Measurements from ENCODE around the gene LAMA4. TPM values are rescaled to one million over a fixed set of nuclear protein-coding genes. Genes with fewer than 3 reads are reported as not detected.

The LAMA4 gene
- total RNA-seq, 3 donors from 2014 or later: 15.9 to 101 (median 37.0) TPM

DNA sequence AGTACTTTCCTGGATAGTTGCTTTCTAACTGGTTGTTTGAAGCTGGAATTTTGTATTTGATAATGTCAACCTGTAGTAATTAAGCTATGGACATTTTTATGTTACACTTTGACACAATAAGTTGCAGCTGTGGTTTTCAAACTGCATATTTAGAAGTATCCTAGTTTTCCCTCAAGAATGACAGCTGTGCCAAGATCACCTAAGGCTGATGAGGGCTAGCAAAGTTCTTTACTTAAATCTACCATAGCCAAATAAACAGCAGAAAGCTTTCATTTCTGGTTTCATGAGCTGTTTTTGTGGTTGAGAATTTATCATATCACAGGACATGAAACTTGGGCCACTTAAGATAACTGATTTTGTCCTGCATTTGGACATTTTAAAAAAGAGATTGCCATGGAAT, 136.3 kb downstream of the LAMA4 start:
- DNase-seq: no peak
- Histone ChIP-seq H3K36me3 (ENCODE audit: low read depth) (no peaks in the 10 kb centered on the region), H3K4me3 (no peak overlapping the region), H3K4me1 (ENCODE audit: low read depth) (no peaks in the 10 kb centered on the region), H3K9me3 (no peaks in the 10 kb centered on the region)
- TF ChIP-seq, protein P1, sequence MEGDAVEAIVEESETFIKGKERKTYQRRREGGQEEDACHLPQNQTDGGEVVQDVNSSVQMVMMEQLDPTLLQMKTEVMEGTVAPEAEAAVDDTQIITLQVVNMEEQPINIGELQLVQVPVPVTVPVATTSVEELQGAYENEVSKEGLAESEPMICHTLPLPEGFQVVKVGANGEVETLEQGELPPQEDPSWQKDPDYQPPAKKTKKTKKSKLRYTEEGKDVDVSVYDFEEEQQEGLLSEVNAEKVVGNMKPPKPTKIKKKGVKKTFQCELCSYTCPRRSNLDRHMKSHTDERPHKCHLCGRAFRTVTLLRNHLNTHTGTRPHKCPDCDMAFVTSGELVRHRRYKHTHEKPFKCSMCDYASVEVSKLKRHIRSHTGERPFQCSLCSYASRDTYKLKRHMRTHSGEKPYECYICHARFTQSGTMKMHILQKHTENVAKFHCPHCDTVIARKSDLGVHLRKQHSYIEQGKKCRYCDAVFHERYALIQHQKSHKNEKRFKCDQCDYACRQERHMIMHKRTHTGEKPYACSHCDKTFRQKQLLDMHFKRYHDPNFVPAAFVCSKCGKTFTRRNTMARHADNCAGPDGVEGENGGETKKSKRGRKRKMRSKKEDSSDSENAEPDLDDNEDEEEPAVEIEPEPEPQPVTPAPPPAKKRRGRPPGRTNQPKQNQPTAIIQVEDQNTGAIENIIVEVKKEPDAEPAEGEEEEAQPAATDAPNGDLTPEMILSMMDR (IDR thresholded peaks at IDR 0.05): no peak
- intact Hi-C loops (cut with DNase I, micrococcal nuclease): no loop called here
- no peak for ATAC-seq

DNA sequence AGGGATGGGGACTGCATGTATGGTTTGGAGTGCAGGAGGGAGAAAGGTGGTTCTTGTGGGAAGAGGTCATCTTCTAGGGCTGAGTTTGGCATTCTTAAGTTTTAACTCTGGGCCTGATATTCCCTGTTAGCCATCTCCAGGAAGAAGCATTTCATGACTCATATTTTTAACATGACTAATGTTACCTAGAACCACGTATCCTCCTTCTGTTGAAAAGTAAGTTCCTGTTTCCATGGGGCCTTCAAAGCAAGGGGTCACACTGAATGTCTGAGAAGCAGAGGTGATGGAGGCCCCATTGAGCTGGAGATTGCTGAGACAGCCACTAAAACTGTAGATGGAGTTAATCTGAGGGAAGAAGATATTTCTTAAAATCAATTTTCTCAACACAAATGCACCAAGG, 136.8 kb downstream of the LAMA4 start:
- TF ChIP-seq, protein P1 (IDR thresholded peaks at IDR 0.05): no peak
- Histone ChIP-seq H3K9me3 (no peaks in the 10 kb centered on the region), H3K4me1 (ENCODE audit: low read depth) (no peaks in the 10 kb centered on the region), H3K4me3 (no peak overlapping the region), H3K36me3 (ENCODE audit: low read depth) (no peaks in the 10 kb centered on the region)
- ATAC-seq (no peak), DNase-seq (no peak)
- intact Hi-C loops (cut with DNase I, micrococcal nuclease): no loop called here

DNA sequence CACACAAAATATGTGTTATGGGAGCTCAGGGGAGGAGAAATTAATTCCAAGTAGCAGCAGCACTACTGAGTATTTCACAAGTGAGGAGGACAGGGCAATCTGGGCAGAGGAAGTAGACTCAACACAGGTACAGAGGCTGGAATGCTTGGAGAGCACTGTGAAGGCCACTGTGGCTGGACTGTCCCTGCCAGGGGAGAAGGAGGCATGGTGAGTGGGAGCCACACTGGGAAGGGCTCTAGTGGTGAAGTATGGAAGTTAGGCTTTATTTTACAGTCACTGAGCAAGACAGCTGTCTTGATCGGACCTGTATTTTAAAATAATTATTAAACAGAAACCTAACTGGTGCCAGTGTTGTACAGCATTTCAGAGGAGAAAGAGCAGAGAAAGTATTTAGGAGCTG, 138.1 kb downstream of the LAMA4 start:
- Histone ChIP-seq H3K4me1 (ENCODE audit: low read depth) (no peaks in the 10 kb centered on the region), H3K4me3 (no peak overlapping the region), H3K36me3 (ENCODE audit: low read depth) (no peaks in the 10 kb centered on the region), H3K9me3 (no peaks in the 10 kb centered on the region)
- TF ChIP-seq, protein P1 (IDR thresholded peaks at IDR 0.05): no peak
- ATAC-seq (no peak), DNase-seq (no peak)
- intact Hi-C loops (cut with DNase I, micrococcal nuclease): no loop called here

DNA sequence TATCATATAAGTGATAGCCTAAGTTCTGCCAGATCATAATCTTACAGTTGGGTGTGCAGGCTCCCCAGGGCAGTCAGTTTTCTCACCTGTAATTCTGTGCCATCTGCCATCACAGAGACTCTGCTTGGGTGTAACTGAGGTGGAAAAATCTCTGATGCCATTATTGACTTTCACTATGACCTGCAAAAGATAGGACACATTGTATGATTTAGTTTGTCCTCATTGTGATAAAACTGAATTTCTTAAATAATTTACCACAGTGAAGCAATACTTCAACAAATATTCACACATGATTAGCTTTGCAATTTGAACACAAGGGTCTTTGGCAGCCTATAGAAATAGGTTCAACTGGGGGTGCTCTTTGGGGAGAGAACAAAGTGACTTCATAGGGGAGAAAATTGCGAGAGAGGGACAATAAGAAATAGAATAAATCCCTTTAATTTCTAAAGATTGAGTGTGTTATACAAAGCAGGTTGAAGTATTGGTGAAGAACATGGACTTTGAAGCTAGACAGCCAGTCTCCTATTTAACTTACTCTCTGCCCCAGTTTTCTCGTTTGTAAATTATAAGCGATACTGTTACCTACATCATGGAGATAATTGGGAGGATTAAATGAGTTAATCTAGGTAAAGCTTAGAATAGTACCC, 139.7 kb downstream of the LAMA4 start:
- intact Hi-C loops (cut with DNase I, micrococcal nuclease): no loop called here
- TF ChIP-seq, protein P1 (IDR thresholded peaks at IDR 0.05): no peak
- ATAC-seq (no peak), DNase-seq (no peak)
- no peaks in the 10 kb centered on the region for H3K36me3 ChIP-seq (ENCODE audit: low read depth)
- no peak overlapping the region for H3K4me3 ChIP-seq
- H3K9me3 ChIP-seq: no peaks in the 10 kb centered on the region
- no peaks in the 10 kb centered on the region for H3K4me1 ChIP-seq (ENCODE audit: low read depth)

DNA sequence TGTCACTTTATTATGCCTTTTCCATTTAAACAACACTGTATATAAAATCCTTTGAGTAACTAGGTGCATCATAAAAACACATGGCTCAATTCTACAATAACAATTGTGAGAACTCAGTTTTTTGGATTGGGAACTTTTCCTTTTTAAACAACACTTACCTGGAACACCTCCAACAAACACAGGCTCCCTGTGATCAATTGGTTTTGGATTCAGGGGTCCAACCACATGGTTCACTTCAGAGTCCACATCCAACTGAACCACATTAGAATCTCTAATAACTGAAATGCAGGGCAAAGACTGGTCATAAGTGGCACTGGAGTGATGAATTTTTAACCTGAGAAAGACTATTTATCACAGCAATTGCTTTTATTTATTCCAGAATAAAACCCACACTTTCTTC, 140.4 kb downstream of the LAMA4 start:
- ATAC-seq: no peak
- no peaks in the 10 kb centered on the region for H3K36me3 ChIP-seq (ENCODE audit: low read depth)
- TF ChIP-seq, protein P1 (IDR thresholded peaks at IDR 0.05): no peak

DNA sequence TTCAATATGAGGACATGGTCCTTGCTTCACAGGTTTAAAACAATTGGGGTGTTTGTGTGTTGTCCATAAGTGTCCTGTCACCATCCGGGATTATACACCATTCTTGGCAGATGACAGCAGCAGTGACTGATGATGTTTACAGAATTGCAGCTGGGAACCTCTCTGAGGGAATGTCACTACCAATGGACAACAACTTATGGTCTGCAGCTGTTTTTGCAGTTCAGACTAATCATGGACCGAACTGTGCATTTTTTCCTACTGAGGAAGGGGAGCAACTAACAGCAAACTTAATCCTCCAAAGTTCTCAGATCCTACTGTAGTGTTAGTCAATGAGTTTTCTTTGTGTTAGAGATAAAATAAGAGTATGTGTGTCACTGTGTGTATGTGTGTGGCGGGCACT, 140.9 kb downstream of the LAMA4 start:
- H3K4me3 ChIP-seq: no peak overlapping the region
- TF ChIP-seq, protein P1 (IDR thresholded peaks at IDR 0.05): no peak
- H3K9me3 ChIP-seq: no peaks in the 10 kb centered on the region
- ATAC-seq (no peak), DNase-seq (no peak)
- no peaks in the 10 kb centered on the region for H3K36me3 ChIP-seq (ENCODE audit: low read depth)
- intact Hi-C loops (cut with DNase I, micrococcal nuclease): no loop called here
- H3K4me1 ChIP-seq (ENCODE audit: low read depth): no peaks in the 10 kb centered on the region

More for the DNA sequence above, 140.4 kb downstream of the LAMA4 start:
- no peak for DNase-seq
- no peaks in the 10 kb centered on the region for H3K9me3 ChIP-seq
- H3K4me3 ChIP-seq: no peak overlapping the region
- intact Hi-C loops (cut with DNase I, micrococcal nuclease): no loop called here
- no peaks in the 10 kb centered on the region for H3K4me1 ChIP-seq (ENCODE audit: low read depth)

Measured in mucosa of descending colon (tissue), 3 donors.